K562 (cell line): Measurements from ENCODE around the gene ANKS1A. TPM values are rescaled to one million over a fixed set of nuclear protein-coding genes. Genes with fewer than 3 reads are reported as not detected.

ENCODE experiments used
- ATAC-seq: fragments of 200-7000 bp; cut with Tn5 transposase; 3 replicates; pipeline ENCODE4 v1.9.1; 2020; ENCODE audit warnings: moderate library complexity
- BruUV-seq: library from RNA; stranded (reverse); fragments of 400-500 nt; replicated peaks from 2 replicates; lab custom pipeline; 2021; lab: Mats Ljungman, UMichigan
- CTCF ChIA-PET: fragments of 300-600 bp; formaldehyde crosslinking; extraction: SDS; loops from one replicate; lab custom pipeline; 2021; ENCODE audit warnings: low intra/inter-chr PET ratio; lab: Yijun Ruan, JAX
- POLR2A ChIA-PET: fragments of 300-600, 350-650 bp; sonication (Branson Sonifier 250); formaldehyde crosslinking; extraction: SDS; loops from one replicate; lab custom pipeline; 2021; ENCODE audit warnings: antibody characterized with exemption, inconsistent platforms; lab: Yijun Ruan, JAX
- DNase-seq, 4 experiments: peaks; one replicate each; pipeline versions ENCODE4 v3.0.0 to v3.0.0-alpha.2; 2011 to 2018; ENCODE audit warnings: low spot score in 3 of 4, mixed read lengths in 3 of 4; ENCODE audit errors: extremely low read depth in 1 of 4
- FAIRE-seq: peaks from 2 replicates; lab custom pipeline; 2011; peaks lifted over from hg19 to GRCh38; lab: Jason Lieb, UNC
- H2AFZ ChIP-seq: 2 replicates; pipeline ENCODE4 v1.6.0; 2011; ENCODE audit warnings: low read depth, low read length, control low read depth, inconsistent platforms
- H3K27ac ChIP-seq: fragments of 200-600 bp; 3 replicates; pipeline ENCODE4 v1.8.0; 2011; ENCODE audit warnings: low read depth, mild to moderate bottlenecking, control low read depth, inconsistent platforms, low read length, moderate library complexity, mixed read lengths; ENCODE audit errors: extremely low read depth
- H3K27me3 ChIP-seq, 2 experiments: fragments of 300-600 bp in 1 of 2; 2 replicates in 1 of 2; 3 replicates in 1 of 2; pipeline versions ENCODE4 v1.6.0 to v1.8.0; 2011; ENCODE audit warnings: inconsistent platforms in 2 of 2, low read length in 2 of 2, mild to moderate bottlenecking in 1 of 2, mixed read lengths in 1 of 2, moderate library complexity in 1 of 2; ENCODE audit not compliant: control insufficient read depth in 2 of 2, insufficient read depth in 2 of 2
- H3K36me3 ChIP-seq: fragments of 300-600 bp; 3 replicates; pipeline ENCODE4 v1.8.0; 2011; ENCODE audit warnings: mild to moderate bottlenecking, low read length, inconsistent platforms; ENCODE audit not compliant: control insufficient read depth, insufficient read depth
- H3K4me1 ChIP-seq, 2 experiments: fragments of 200-600 bp in 1 of 2; replicated peaks in 1 of 2; 2 replicates in 1 of 2; 3 replicates in 1 of 2; pipeline versions ENCODE4 v1.5.1 to v1.8.0; 2011; ENCODE audit warnings: inconsistent platforms in 2 of 2, low read length in 2 of 2, mild to moderate bottlenecking in 1 of 2, mixed read lengths in 1 of 2, moderate library complexity in 1 of 2; ENCODE audit not compliant: control insufficient read depth in 2 of 2, insufficient read depth in 2 of 2
- H3K4me2 ChIP-seq: 2 replicates; pipeline ENCODE4 v1.6.1; 2011; ENCODE audit warnings: low read length, control low read depth, inconsistent platforms, mixed read lengths; ENCODE audit not compliant: insufficient read depth
- H3K4me3 ChIP-seq: fragments of 200-600 bp; sonication (generic), shearing (Covaris generic); 2 replicates; pipeline ENCODE4 v1.5.1; 2016; ENCODE audit warnings: control low read depth, inconsistent platforms
- H3K79me2 ChIP-seq: fragments of 200-600 bp; 3 replicates; pipeline ENCODE4 v1.8.0; 2011; ENCODE audit warnings: low read length, inconsistent platforms; ENCODE audit not compliant: control insufficient read depth, insufficient read depth
- H3K9ac ChIP-seq, 2 experiments: 2 replicates each; pipeline versions ENCODE4 v1.6.0 to v1.6.1; 2011; ENCODE audit warnings: low read depth in 2 of 2, low read length in 2 of 2, control low read depth in 1 of 2, inconsistent platforms in 1 of 2, mild to moderate bottlenecking in 1 of 2, mixed read lengths in 1 of 2; ENCODE audit not compliant: insufficient read depth in 1 of 2
- H3K9me1 ChIP-seq: one replicate; pipeline ENCODE4 v1.6.0; 2011; ENCODE audit warnings: inconsistent platforms, mild to moderate bottlenecking, low read length, moderate library complexity; ENCODE audit not compliant: control insufficient read depth, insufficient read depth
- H3K9me3 ChIP-seq: replicated peaks from 2 replicates; pipeline ENCODE4 v1.5.1; 2011; ENCODE audit warnings: low read depth, low read length, inconsistent platforms; ENCODE audit not compliant: control insufficient read depth, insufficient read depth
- H4K20me1 ChIP-seq: replicated peaks from 2 replicates; pipeline ENCODE4 v1.6.1; 2011; ENCODE audit warnings: low read length, inconsistent platforms, mixed read lengths; ENCODE audit not compliant: control insufficient read depth, insufficient read depth
- CBFB ChIP-seq: sonication (generic); formaldehyde crosslinking; IDR thresholded peaks from 2 replicates; pipeline ENCODE4 v1.4.0; 2020; ENCODE audit warnings: mild to moderate bottlenecking, missing genetic modification reagents
- COPS2 ChIP-seq: fragments of 450-650 bp; conservative IDR thresholded peaks from 2 replicates; pipeline ENCODE4 v1.6.1; 2016; ENCODE audit warnings: mild to moderate bottlenecking, moderate library complexity
- DDX20 ChIP-seq: fragments of 450-650 bp; IDR thresholded peaks from 2 replicates; pipeline ENCODE4 v1.6.1; 2016; ENCODE audit warnings: missing genetic modification characterization, low read depth, mild to moderate bottlenecking, missing compliant biosample characterization, moderate library complexity
- ELF2 ChIP-seq: fragments of 250-450 bp; sonication (Bioruptor Pico); IDR thresholded peaks from 2 replicates; pipeline ENCODE4 v1.5.0; 2021; ENCODE audit warnings: mild to moderate bottlenecking
- GABPA ChIP-seq: fragments of 200-800 bp; sonication (Bioruptor generic); conservative IDR thresholded peaks from 2 replicates; pipeline ENCODE4 v1.6.1; 2016; ENCODE audit warnings: low read depth, missing genetic modification characterization, missing compliant biosample characterization
- GABPB1 ChIP-seq: sonication (generic); formaldehyde crosslinking; IDR thresholded peaks from 2 replicates; pipeline ENCODE4 v1.8.0; 2022; ENCODE audit warnings: mild to moderate bottlenecking, missing genetic modification reagents
- MAFF ChIP-seq: IDR thresholded peaks from 2 replicates; pipeline ENCODE4 v1.6.1; 2012; ENCODE audit warnings: low read length, improper control_type of control experiment
- MAFK ChIP-seq: IDR thresholded peaks from 2 replicates; pipeline ENCODE4 v1.6.1; 2011; ENCODE audit warnings: low read length, improper control_type of control experiment
- NELFE ChIP-seq: IDR thresholded peaks from 2 replicates; pipeline ENCODE4 v1.6.1; 2011; ENCODE audit warnings: mild to moderate bottlenecking; ENCODE audit not compliant: insufficient read depth, insufficient read length
- PHF20 ChIP-seq: fragments of 450-650 bp; IDR thresholded peaks from 2 replicates; pipeline ENCODE4 v1.6.1; 2018; ENCODE audit not compliant: partially characterized antibody
- PKNOX1 ChIP-seq: fragments of 450-650 bp; IDR thresholded peaks from 2 replicates; pipeline ENCODE4 v1.6.1; 2016
- SETDB1 ChIP-seq: IDR thresholded peaks from one replicate; pipeline ENCODE4 v1.6.1; 2012; ENCODE audit warnings: low read length, control low read depth, inconsistent platforms
- SPI1 ChIP-seq: IDR thresholded peaks from 2 replicates; pipeline ENCODE4 v1.6.1; 2011; ENCODE audit warnings: low read depth, low read length, control low read depth, borderline replicate concordance
- TFE3 ChIP-seq: fragments of 450-650 bp; formaldehyde crosslinking; IDR thresholded peaks from 2 replicates; pipeline ENCODE4 v1.4.0; 2020; ENCODE audit warnings: mild to moderate bottlenecking, mixed read lengths
- ZBTB1 ChIP-seq: sonication (generic); formaldehyde crosslinking; IDR thresholded peaks from 2 replicates; pipeline ENCODE4 v1.8.1; 2023; ENCODE audit warnings: missing genetic modification reagents, low read depth, mild to moderate bottlenecking, borderline replicate concordance
- ZC3H11A ChIP-seq: IDR thresholded peaks from 2 replicates; pipeline ENCODE4 v1.6.1; 2012; ENCODE audit warnings: low read depth, low read length, improper control_type of control experiment
- ZEB2 ChIP-seq: fragments of 450-650 bp; IDR thresholded peaks from 2 replicates; pipeline ENCODE4 v1.6.1; 2016
- ZNF134 ChIP-seq: fragments of 250-450 bp; sonication (Bioruptor Pico); conservative IDR thresholded peaks from 2 replicates; pipeline ENCODE4 v1.4.0; 2020
- ZNF408 ChIP-seq: fragments of 250-450 bp; sonication (Bioruptor Pico); IDR thresholded peaks from 2 replicates; pipeline ENCODE4 v1.4.0; 2020; ENCODE audit warnings: low read depth, mild to moderate bottlenecking, moderate library complexity
- WGBS: fragments of 100-300 bp; shearing (Covaris generic); methylation state at CpG from one replicate; pipeline ENCODE4 v1.1.6; 2016; ENCODE audit warnings: low coverage, mixed read lengths; ENCODE audit not compliant: insufficient coverage; ENCODE audit errors: missing lambda C conversion rate; 5-methylcytosine and 5-hydroxymethylcytosine counted together
- in situ Hi-C: fragments of 300-500 bp; cut with MboI; formaldehyde crosslinking; loops from 4 replicates; pipeline ENCODE4 v1.15.0; 2018; ENCODE audit warnings: inconsistent platforms, mixed read lengths
- intact Hi-C: fragments of 100-400 bp; cut with micrococcal nuclease; formaldehyde crosslinking; loops from 2 replicates; pipeline ENCODE4 v1.14.2; 2022
- polyA plus RNA-seq, 8 experiments: library from polyadenylated mRNA; depleted of rRNA in 4 of 8; stranded (reverse) in 5 of 8; unstranded in 3 of 8; fragments of >200 nt; fragmentation: Nextera tagmentation in 2 of 8; fragmentation: Illumina TruSeq in 1 of 8; extraction: Ambion mirVana in 2 of 8; extraction: Trizol in 1 of 8; gene quantifications; 2 replicates each; pipeline versions ENCODE4 v1.2.1 to v1.2.3, GENCODE V29; 2011 to 2014; ENCODE audit warnings: inconsistent platforms in 1 of 8, missing spikeins in 1 of 8
- total RNA-seq, 7 experiments: library from RNA; depleted of rRNA in 6 of 7; stranded (reverse); fragments of >200 nt in 6 of 7; fragmentation: Illumina TruSeq in 2 of 7; extraction: Trizol in 2 of 7; gene quantifications; 2 replicates each; pipeline versions ENCODE4 v1.2.1 to v1.2.3, GENCODE V29; 2011 to 2021; ENCODE audit warnings: low replicate concordance in 1 of 7
- TF ChIP-seq, protein P1 (sequence below), 2 experiments: fragments of 450-650 bp in 1 of 2; sonication (generic) in 1 of 2; formaldehyde crosslinking in 1 of 2; IDR thresholded peaks in 1 of 2; conservative IDR thresholded peaks in 1 of 2; 2 replicates each; pipeline versions ENCODE4 v1.6.1 to v1.8.1; 2016 to 2023; ENCODE audit warnings: mild to moderate bottlenecking in 2 of 2, moderate library complexity in 2 of 2, inconsistent platforms in 1 of 2, missing genetic modification reagents in 1 of 2
- TF ChIP-seq, protein P2 (sequence below), 2 experiments: fragments of 450-650 bp in 1 of 2; sonication (generic) in 1 of 2; formaldehyde crosslinking; conservative IDR thresholded peaks; 2 replicates each; pipeline versions ENCODE4 v1.4.0 to v1.8.1; 2020 to 2022; ENCODE audit warnings: mild to moderate bottlenecking in 1 of 2, missing genetic modification reagents in 1 of 2

Gene ANKS1A
- total and polyA plus RNA-seq, 9 of the 15 experiments (the other 6 are each of a cell fraction or from before 2014, with no cell fraction given): 1.1 to 13.8 (median 5.3) TPM

GRCh38 chr6:34970488-34970887 lies 81.4 kb downstream of the ANKS1A start:
- WGBS: 77% methylated on average over 3 of the region's 3 CpGs
- Histone ChIP-seq H3K27ac (no peak overlapping the region), H3K9ac (no peak overlapping the region), H3K79me2 (no peaks in the 10 kb centered on the region), H3K9me1 (no peaks in the 10 kb centered on the region), H3K4me1 (peaks cover 7 to 8% of the 10 kb centered on the region in 2 experiments; a peak in 4 of 5 replicates), H3K4me2 (no peak overlapping the region), H2AFZ (no peak overlapping the region), H3K9me3 (no peaks in the 10 kb centered on the region), H3K4me3 (no peak overlapping the region), H3K36me3 (peaks cover 12% of the 10 kb centered on the region; the same call in 2 of the 3 replicates), H4K20me1 (0 out of 2 replicates have a peak, but pooled peaks cover 5% of the 10 kb centered on the region), H3K27me3 (no peaks in the 10 kb centered on the region)
- intact Hi-C loops: no loop called here
- no peak for ATAC-seq
- no peak for DNase-seq
- no peak for FAIRE-seq
- in situ Hi-C loops: no loop called here
- no TSS peak for BruUV-seq
- CTCF ChIA-PET: no interaction called here
- POLR2A ChIA-PET: interaction anchor here (2.4 kb wide), 1 partner anchor 10 kb away, joined by 15 read pairs; no protein-coding TSS in a partner anchor
- TF ChIP-seq TFE3 (CRISPR knock-in tag) (no peak), SPI1 (no peak), PHF20 (no peak), ZBTB1 (CRISPR knock-in tag) (no peak), GABPB1 (CRISPR knock-in tag) (no peak), ELF2 (no peak), ZC3H11A (no peak), NELFE (no peak), MAFF (peak; percentile 30; the same call in 1 of the 2 replicates), COPS2 (no peak), ZEB2 (no peak), DDX20 (tag) (no peak), PKNOX1 (no peak), GABPA (tag) (no peak), CBFB (CRISPR knock-in tag) (no peak), MAFK (0 out of 2 replicates have a peak, but pooled peaks have one; percentile 14), ZNF134 (no peak), SETDB1 (no peak), ZNF408 (CRISPR knock-in tag) (no peak)
- TF ChIP-seq, protein P1, sequence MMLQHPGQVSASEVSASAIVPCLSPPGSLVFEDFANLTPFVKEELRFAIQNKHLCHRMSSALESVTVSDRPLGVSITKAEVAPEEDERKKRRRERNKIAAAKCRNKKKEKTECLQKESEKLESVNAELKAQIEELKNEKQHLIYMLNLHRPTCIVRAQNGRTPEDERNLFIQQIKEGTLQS (IDR thresholded peaks at IDR 0.05): peak; percentile 37; the same call in 1 of the 2 replicates
- TF ChIP-seq, protein P1 (CRISPR knock-in tag; conservative IDR thresholded peaks at IDR 0.05): no peak
- TF ChIP-seq, protein P2, sequence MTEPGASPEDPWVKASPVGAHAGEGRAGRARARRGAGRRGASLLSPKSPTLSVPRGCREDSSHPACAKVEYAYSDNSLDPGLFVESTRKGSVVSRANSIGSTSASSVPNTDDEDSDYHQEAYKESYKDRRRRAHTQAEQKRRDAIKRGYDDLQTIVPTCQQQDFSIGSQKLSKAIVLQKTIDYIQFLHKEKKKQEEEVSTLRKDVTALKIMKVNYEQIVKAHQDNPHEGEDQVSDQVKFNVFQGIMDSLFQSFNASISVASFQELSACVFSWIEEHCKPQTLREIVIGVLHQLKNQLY (CRISPR knock-in tag; conservative IDR thresholded peaks at IDR 0.05): no peak
